PC-9 (cell line): ENCODE measurements around the gene CERS5. TPM values are rescaled to one million over a fixed set of nuclear protein-coding genes. Genes with fewer than 3 reads are reported as not detected.
A peak's percentile ranks its signal among the peaks of the same experiment; 100 is the strongest.

ENCODE experiments used
- BruUV-seq: library from RNA; stranded (reverse); fragments of 400-500 nt; replicated peaks from 2 replicates; lab custom pipeline; 2021; lab: Mats Ljungman, UMichigan
- CTCF ChIA-PET: fragments of 300-600 bp; sonication (Branson Sonifier 250); formaldehyde crosslinking; loops from one replicate; lab custom pipeline; 2022; ENCODE audit warnings: antibody characterized with exemption; lab: Charles Lee
- POLR2A ChIA-PET: fragments of 300-600 bp; sonication (Branson Sonifier 250); formaldehyde crosslinking; loops from one replicate; lab custom pipeline; 2022; ENCODE audit warnings: antibody characterized with exemption; ENCODE audit not compliant: unreplicated experiment; lab: Charles Lee
- DNase-seq, 2 experiments: peaks; one replicate each; pipeline versions ENCODE4 v3.0.0 to v3.0.0-alpha.2; 2015 to 2022; ENCODE audit warnings: mixed read lengths in 1 of 2
- H2AFZ ChIP-seq: fragments of 200-600 bp; sonication (generic); 2 replicates; pipeline ENCODE4 v1.8.1; 2017; ENCODE audit warnings: antibody characterized with exemption
- H3F3A ChIP-seq: fragments of 200-600 bp; sonication (generic); 2 replicates; pipeline ENCODE4 v1.8.1; 2017; ENCODE audit warnings: antibody characterized with exemption, mild to moderate bottlenecking, low read depth; ENCODE audit not compliant: insufficient read depth
- H3K27ac ChIP-seq: fragments of 200-600 bp; sonication (generic); 2 replicates; pipeline ENCODE4 v1.6.1; 2016; ENCODE audit warnings: mixed run types
- H3K27me3 ChIP-seq: fragments of 200-600 bp; sonication (generic); 2 replicates; pipeline ENCODE4 v1.6.1; 2016; ENCODE audit warnings: low read depth, mixed run types; ENCODE audit not compliant: insufficient read depth
- H3K36me3 ChIP-seq: fragments of 200-600 bp; sonication (generic); 2 replicates; pipeline ENCODE4 v1.6.1; 2016; ENCODE audit warnings: low read depth, mixed run types
- H3K4me1 ChIP-seq: fragments of 200-600 bp; sonication (generic); replicated peaks from 2 replicates; pipeline ENCODE4 v1.6.1; 2016; ENCODE audit warnings: mixed run types; ENCODE audit not compliant: insufficient read depth
- H3K4me2 ChIP-seq: fragments of 200-600 bp; sonication (generic); 2 replicates; pipeline ENCODE4 v1.6.1; 2017; ENCODE audit warnings: mixed run types
- H3K4me3 ChIP-seq: fragments of 200-600 bp; sonication (generic); 2 replicates; pipeline ENCODE4 v1.6.1; 2016; ENCODE audit warnings: mixed run types
- H3K79me2 ChIP-seq: fragments of 200-600 bp; sonication (generic); 2 replicates; pipeline ENCODE4 v1.6.1; 2017; ENCODE audit warnings: low read depth, mixed run types
- H3K9me2 ChIP-seq: fragments of 200-600 bp; sonication (generic); 2 replicates; pipeline ENCODE4 v1.8.1; 2017; ENCODE audit warnings: mild to moderate bottlenecking; ENCODE audit not compliant: insufficient read depth
- H3K9me3 ChIP-seq: fragments of 200-600 bp; sonication (generic); 2 replicates; pipeline ENCODE4 v1.8.1; 2016; ENCODE audit warnings: low read depth; ENCODE audit not compliant: insufficient read depth
- H4K20me1 ChIP-seq: fragments of 200-600 bp; sonication (generic); 2 replicates; pipeline ENCODE4 v1.8.1; 2017; ENCODE audit not compliant: insufficient read depth
- CTCF ChIP-seq: fragments of 200-600 bp; sonication (generic); conservative IDR thresholded peaks from 2 replicates; pipeline ENCODE4 v1.6.1; 2017; ENCODE audit warnings: mixed run types, antibody characterized with exemption, mild to moderate bottlenecking, moderate library complexity
- EZH2 ChIP-seq: fragments of 200-600 bp; sonication (generic); IDR thresholded peaks from 2 replicates; pipeline ENCODE4 v1.8.0; 2017; ENCODE audit warnings: antibody characterized with exemption, low read depth
- intact Hi-C: fragments of 100-400 bp; cut with micrococcal nuclease; formaldehyde crosslinking; loops from one replicate; pipeline ENCODE4 v1.10.0; 2022; ENCODE audit not compliant: unreplicated experiment
- total RNA-seq: library from RNA; stranded (reverse); gene quantifications from 2 replicates; pipeline ENCODE4 v1.2.3, GENCODE V29; 2021

The CERS5 gene
- total RNA-seq, 1 experiment from 2014 or later, result 33.0 TPM

- H3K4me2 ChIP-seq, result no peak overlapping the region
- POLR2A ChIA-PET, result interaction anchor here (0.6 kb wide), 2 partner anchors 9 to 127 kb away, joined by 11 to 15 read pairs; partner anchors contain the start of gene SMARCD1
- no peak for DNase-seq
- peaks cover 25% of the 10 kb centered on the region for H3K36me3 ChIP-seq
- H3F3A ChIP-seq, result peaks cover 31% of the 10 kb centered on the region; the same call in 1 of the 2 replicates
- CTCF ChIA-PET, result interaction anchor here (0.7 kb wide), 1 partner anchor 95 kb away, joined by 3 read pairs; no protein-coding TSS in a partner anchor
- H3K9me2 ChIP-seq, result no peaks in the 10 kb centered on the region
- intact Hi-C loops, result no loop called here
- no peak overlapping the region for H2AFZ ChIP-seq
- peaks cover 23% of the 10 kb centered on the region; the same call in 1 of the 2 replicates for H3K79me2 ChIP-seq
- H3K27ac ChIP-seq, result peak overlapping the region; percentile 33; the same call in 1 of the 2 replicates
- no peaks in the 10 kb centered on the region for H4K20me1 ChIP-seq
- H3K27me3 ChIP-seq, result no peaks in the 10 kb centered on the region
- peaks cover 31% of the 10 kb centered on the region for H3K4me1 ChIP-seq
- no peaks in the 10 kb centered on the region for H3K9me3 ChIP-seq
- H3K4me3 ChIP-seq, result no peak overlapping the region
- TF ChIP-seq CTCF, result no peak
- no peak for TF ChIP-seq EZH2
- no TSS peak for BruUV-seq
Measured at GRCh38 chr12:50211392-50212070, 44.4 kb upstream of the CERS5 start.

DNA sequence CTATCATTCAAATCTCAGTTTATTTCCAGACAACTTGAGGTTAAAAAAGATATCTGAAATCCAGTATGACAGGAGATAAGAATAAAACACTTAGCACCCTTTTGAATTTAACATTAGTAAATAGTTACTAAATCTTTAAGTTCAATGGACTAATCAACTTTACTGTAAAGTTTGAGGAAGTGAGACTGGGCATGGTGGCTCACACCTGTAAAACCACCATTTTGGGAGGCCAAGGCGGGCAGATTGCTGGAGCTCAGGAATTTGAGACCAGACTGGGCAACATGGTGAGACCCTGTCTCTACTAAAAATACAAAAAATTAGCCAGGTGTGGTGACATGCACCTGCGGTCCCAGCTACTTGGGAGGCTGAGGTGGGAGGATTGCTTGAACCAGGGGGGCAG lies 40.3 kb upstream of the CERS5 start:
- peaks cover 32% of the 10 kb centered on the region for H3K36me3 ChIP-seq
- H3K4me2 ChIP-seq, result no peak overlapping the region
- no peak overlapping the region for H2AFZ ChIP-seq
- no peaks in the 10 kb centered on the region for H3K9me2 ChIP-seq
- ChIA-PET CTCF (no interaction called here), POLR2A (no interaction called here)
- no peak overlapping the region for H3K4me3 ChIP-seq
- intact Hi-C loops, result no loop called here
- no TSS peak for BruUV-seq
- peaks cover 36% of the 10 kb centered on the region for H3K4me1 ChIP-seq
- H3K9me3 ChIP-seq, result no peaks in the 10 kb centered on the region
- no peaks in the 10 kb centered on the region for H4K20me1 ChIP-seq
- H3F3A ChIP-seq, result peaks cover 33% of the 10 kb centered on the region
- DNase-seq, result no peak
- H3K27ac ChIP-seq, result peak overlapping the region; percentile 11; the same call in 1 of the 2 replicates
- H3K79me2 ChIP-seq, result peaks cover 16% of the 10 kb centered on the region; the same call in 1 of the 2 replicates
- H3K27me3 ChIP-seq, result no peaks in the 10 kb centered on the region
- no peak for TF ChIP-seq EZH2
- no peak for TF ChIP-seq CTCF

GRCh38 chr12:50205648-50206047 lies 38.5 kb upstream of the CERS5 start:
- H3K27ac ChIP-seq, result peak overlapping the region; percentile 100; the same call in 1 of the 2 replicates
- CTCF ChIA-PET, result interaction anchor here (0.6 kb wide), 1 partner anchor 49 kb away, joined by 5 read pairs; no protein-coding TSS in a partner anchor
- H3F3A ChIP-seq, result peaks cover 50% of the 10 kb centered on the region
- no peaks in the 10 kb centered on the region for H4K20me1 ChIP-seq
- no TSS peak for BruUV-seq
- intact Hi-C loops, result no loop called here
- H3K4me3 ChIP-seq, result no peak overlapping the region
- no peak for TF ChIP-seq EZH2
- peaks cover 21% of the 10 kb centered on the region for H3K36me3 ChIP-seq
- H3K9me3 ChIP-seq, result no peaks in the 10 kb centered on the region
- peaks cover 14% of the 10 kb centered on the region; the same call in 1 of the 2 replicates for H3K79me2 ChIP-seq
- POLR2A ChIA-PET, result interaction anchor here (0.5 kb wide), 1 partner anchor 22 kb away, joined by 9 read pairs; no protein-coding TSS in a partner anchor
- H3K4me1 ChIP-seq, result peaks cover 41% of the 10 kb centered on the region
- no peaks in the 10 kb centered on the region for H3K27me3 ChIP-seq
- no peak overlapping the region for H3K4me2 ChIP-seq
- DNase-seq, result no peak
- H3K9me2 ChIP-seq, result no peaks in the 10 kb centered on the region
- no peak overlapping the region for H2AFZ ChIP-seq
